Mesodermal cell (in vitro differentiated cells): ENCODE data around the gene DDX1.

ENCODE experiments used
- H3K27ac ChIP-seq: 2 replicates; pipeline ENCODE4 v1.7.0; 2013; ENCODE audit warnings: mild to moderate bottlenecking, low read depth, low read length, moderate library complexity; ENCODE audit not compliant: severe bottlenecking
- H3K36me3 ChIP-seq: 2 replicates; pipeline ENCODE4 v1.7.1; 2013; ENCODE audit warnings: mild to moderate bottlenecking, low read length, moderate library complexity; ENCODE audit not compliant: control insufficient read depth, insufficient read depth
- H3K4me1 ChIP-seq: one replicate; pipeline ENCODE4 v1.7.1; 2013; ENCODE audit warnings: mild to moderate bottlenecking, low read length; ENCODE audit not compliant: insufficient read depth, control insufficient read depth, poor library complexity, severe bottlenecking
- H3K4me3 ChIP-seq: 2 replicates; pipeline ENCODE4 v1.7.0; 2013; ENCODE audit warnings: low read length, control low read depth, mild to moderate bottlenecking; ENCODE audit not compliant: insufficient read depth, poor library complexity, severe bottlenecking; ENCODE audit errors: extremely low read depth
- H3K9me3 ChIP-seq: 2 replicates; pipeline ENCODE4 v1.7.1; 2013; ENCODE audit warnings: mild to moderate bottlenecking, low read length, moderate library complexity; ENCODE audit not compliant: control insufficient read depth
- WGBS, 2 experiments: methylation state at CpG; one replicate each; pipeline ENCODE4 v1.1.5; 2013; ENCODE audit warnings: missing lambda C conversion rate in 2 of 2; ENCODE audit not compliant: insufficient coverage in 2 of 2; 5-methylcytosine and 5-hydroxymethylcytosine counted together

DDX1 gene

GRCh38 chr2:15596350-15596749 is 4.7 kb downstream of the DDX1 start:
- no peak overlapping the region for H3K4me3 ChIP-seq
- no peak overlapping the region for H3K27ac ChIP-seq
- H3K36me3 ChIP-seq, result peaks cover 60% of the 10 kb centered on the region
- H3K9me3 ChIP-seq, result no peaks in the 10 kb centered on the region
- H3K4me1 ChIP-seq, result peaks cover 11% of the 10 kb centered on the region
- WGBS, 2 experiments, result 93 to 100% methylated on average over 2 of the region's 2 CpGs

GRCh38 chr2:15596968-15597367 is 5.3 kb downstream of the DDX1 start:
- Histone ChIP-seq H3K4me3 (no peak overlapping the region), H3K27ac (no peak overlapping the region), H3K9me3 (no peaks in the 10 kb centered on the region), H3K36me3 (peaks cover 66% of the 10 kb centered on the region), H3K4me1 (peaks cover 11% of the 10 kb centered on the region)
- 100% methylated on average over 1 of the region's 4 CpGs; no CpG with 5 or more reads in 1 of the 2 experiments for WGBS, 2 experiments

- H3K27ac ChIP-seq, result no peak overlapping the region
- no peak overlapping the region for H3K4me3 ChIP-seq
- peaks cover 87% of the 10 kb centered on the region for H3K36me3 ChIP-seq
- no peaks in the 10 kb centered on the region for H3K4me1 ChIP-seq
- 100% methylated on average over 1 of the region's 1 CpG for WGBS, 2 experiments
- no peaks in the 10 kb centered on the region for H3K9me3 ChIP-seq
Measured at GRCh38 chr2:15599994-15600393, 8.3 kb downstream of the DDX1 start.

- Histone ChIP-seq H3K9me3 (no peaks in the 10 kb centered on the region), H3K4me3 (no peak overlapping the region), H3K36me3 (peaks cover 87% of the 10 kb centered on the region), H3K27ac (no peak overlapping the region), H3K4me1 (no peaks in the 10 kb centered on the region)
- WGBS, 2 experiments, result no CpG with 5 or more reads among the region's 1 CpG
Measured at GRCh38 chr2:15601681-15602080, 10.0 kb downstream of the DDX1 start.

- H3K4me3 ChIP-seq, result no peak overlapping the region
- H3K9me3 ChIP-seq, result no peaks in the 10 kb centered on the region
- WGBS, 2 experiments, result 95 to 98% methylated on average over 8 of the region's 8 CpGs
- no peaks in the 10 kb centered on the region for H3K4me1 ChIP-seq
- H3K36me3 ChIP-seq, result peaks cover 89% of the 10 kb centered on the region
- H3K27ac ChIP-seq, result no peak overlapping the region
Measured at GRCh38 chr2:15602393-15602792, 10.7 kb downstream of the DDX1 start.

- Histone ChIP-seq H3K36me3 (peaks cover 92% of the 10 kb centered on the region), H3K27ac (no peak overlapping the region), H3K4me3 (no peak overlapping the region), H3K4me1 (no peaks in the 10 kb centered on the region), H3K9me3 (no peaks in the 10 kb centered on the region)
- no CpG with 5 or more reads among the region's 3 CpGs for WGBS, 2 experiments
Measured at GRCh38 chr2:15603044-15603765, 11.5 kb downstream of the DDX1 start.

GRCh38 chr2:15603948-15604347 is 12.3 kb downstream of the DDX1 start:
- no CpG with 5 or more reads among the region's 2 CpGs for WGBS, 2 experiments
- Histone ChIP-seq H3K4me1 (no peaks in the 10 kb centered on the region), H3K36me3 (peaks cover 93% of the 10 kb centered on the region), H3K27ac (no peak overlapping the region), H3K9me3 (no peaks in the 10 kb centered on the region), H3K4me3 (no peak overlapping the region)

- peaks cover 97% of the 10 kb centered on the region for H3K36me3 ChIP-seq
- H3K27ac ChIP-seq, result no peak overlapping the region
- no peaks in the 10 kb centered on the region for H3K9me3 ChIP-seq
- no peak overlapping the region for H3K4me3 ChIP-seq
- 100% methylated on average over 1 of the region's 1 CpG for WGBS, 2 experiments
- no peaks in the 10 kb centered on the region for H3K4me1 ChIP-seq
Measured at GRCh38 chr2:15605721-15606120, 14.1 kb downstream of the DDX1 start.

GRCh38 chr2:15606481-15607441 is 15.1 kb downstream of the DDX1 start:
- Histone ChIP-seq H3K4me3 (no peak overlapping the region), H3K4me1 (no peaks in the 10 kb centered on the region), H3K36me3 (peaks cover 87% of the 10 kb centered on the region), H3K9me3 (no peaks in the 10 kb centered on the region), H3K27ac (no peak overlapping the region)
- 94% methylated on average over 3 of the region's 8 CpGs; no CpG with 5 or more reads in 1 of the 2 experiments for WGBS, 2 experiments

- 82 to 94% methylated on average over 6 to 7 of the region's 7 CpGs for WGBS, 2 experiments
- H3K36me3 ChIP-seq, result peaks cover 79% of the 10 kb centered on the region
- no peaks in the 10 kb centered on the region for H3K9me3 ChIP-seq
- no peaks in the 10 kb centered on the region for H3K4me1 ChIP-seq
- H3K27ac ChIP-seq, result no peak overlapping the region
- no peak overlapping the region for H3K4me3 ChIP-seq
Measured at GRCh38 chr2:15607709-15608391, 16.2 kb downstream of the DDX1 start.
